HepG2 (cell line): ENCODE data around the gene ZNF783. TPM values are rescaled to one million over a fixed set of nuclear protein-coding genes. Genes with fewer than 3 reads are reported as not detected.

Source experiments
- ELF1 ChIP-seq: sonication (generic); formaldehyde crosslinking; IDR thresholded peaks from 2 replicates; pipeline ENCODE4 v1.4.0; 2020; ENCODE audit warnings: missing genetic modification reagents
- EZH2 ChIP-seq: conservative IDR thresholded peaks from 2 replicates; pipeline ENCODE4 v1.6.1; 2012; ENCODE audit warnings: mild to moderate bottlenecking, low read depth, low read length, moderate library complexity
- FLYWCH1 ChIP-seq: sonication (generic); formaldehyde crosslinking; IDR thresholded peaks from 2 replicates; pipeline ENCODE4 v1.8.1; 2023; ENCODE audit warnings: mild to moderate bottlenecking, missing genetic modification reagents
- FOXC1 ChIP-seq: sonication (generic); formaldehyde crosslinking; IDR thresholded peaks from 2 replicates; pipeline ENCODE4 v1.8.0; 2022; ENCODE audit warnings: mild to moderate bottlenecking, missing genetic modification reagents, borderline replicate concordance
- FOXP1 ChIP-seq, 2 experiments: fragments of 450-650 bp in 1 of 2; IDR thresholded peaks; 2 replicates each; pipeline ENCODE4 v1.6.1; 2017 to 2018; ENCODE audit warnings: antibody characterized with exemption in 1 of 2
- HDAC2 ChIP-seq: sonication (generic); formaldehyde crosslinking; IDR thresholded peaks from 2 replicates; pipeline ENCODE4 v1.4.0; 2020; ENCODE audit warnings: missing genetic modification reagents
- MAFF ChIP-seq: IDR thresholded peaks from 2 replicates; pipeline ENCODE4 v1.6.1; 2011; ENCODE audit warnings: low read depth, low read length, improper control_type of control experiment
- MTF2 ChIP-seq: sonication (generic); formaldehyde crosslinking; IDR thresholded peaks from 2 replicates; pipeline ENCODE4 v1.5.0; 2020; ENCODE audit warnings: missing genetic modification reagents, borderline replicate concordance
- PCBP2 ChIP-seq: fragments of 200-400 bp; formaldehyde crosslinking; optimal IDR thresholded peaks from 2 replicates; pipeline ENCODE3; 2018; ENCODE audit warnings: low read length, low read depth; ENCODE audit not compliant: poor library complexity, severe bottlenecking
- PRDM10 ChIP-seq: sonication (generic); formaldehyde crosslinking; IDR thresholded peaks from 2 replicates; pipeline ENCODE4 v1.4.0; 2020; ENCODE audit warnings: low read depth, missing genetic modification reagents
- YEATS2 ChIP-seq: sonication (generic); formaldehyde crosslinking; IDR thresholded peaks from 2 replicates; pipeline ENCODE4 v1.4.0; 2020; ENCODE audit warnings: missing genetic modification reagents, borderline replicate concordance
- YY1 ChIP-seq: IDR thresholded peaks from 2 replicates; pipeline ENCODE4 v1.6.1; 2011; ENCODE audit warnings: low read length, low read depth, moderate library complexity, mild to moderate bottlenecking; ENCODE audit not compliant: insufficient read depth, insufficient replicate concordance
- ZNF17 ChIP-seq: sonication (generic); formaldehyde crosslinking; IDR thresholded peaks from 2 replicates; pipeline ENCODE4 v1.5.0; 2020; ENCODE audit warnings: mild to moderate bottlenecking, missing genetic modification reagents
- ZNF335 ChIP-seq: sonication (generic); formaldehyde crosslinking; IDR thresholded peaks from 2 replicates; pipeline ENCODE4 v1.4.0; 2020; ENCODE audit warnings: missing genetic modification reagents
- ZNF34 ChIP-seq: sonication (generic); formaldehyde crosslinking; IDR thresholded peaks from 2 replicates; pipeline ENCODE4 v1.4.0; 2020; ENCODE audit warnings: mild to moderate bottlenecking, missing genetic modification reagents, borderline replicate concordance
- ZNF414 ChIP-seq: sonication (generic); formaldehyde crosslinking; IDR thresholded peaks from 2 replicates; pipeline ENCODE4 v1.5.0; 2020; ENCODE audit warnings: missing genetic modification reagents
- ZNF572 ChIP-seq: sonication (generic); formaldehyde crosslinking; IDR thresholded peaks from 2 replicates; pipeline ENCODE4 v1.5.1; 2020; ENCODE audit warnings: mild to moderate bottlenecking, missing genetic modification reagents
- ZNF614 ChIP-seq: IDR thresholded peaks from 2 replicates; pipeline ENCODE4 v1.6.1; 2018; ENCODE audit warnings: missing biosample characterization, missing genetic modification reagents, inconsistent platforms, borderline replicate concordance
- ZNF703 ChIP-seq: sonication (generic); formaldehyde crosslinking; IDR thresholded peaks from 2 replicates; pipeline ENCODE4 v1.5.1; 2020; ENCODE audit warnings: missing genetic modification reagents, mild to moderate bottlenecking, moderate library complexity, borderline replicate concordance
- ZSCAN9 ChIP-seq: IDR thresholded peaks from 2 replicates; pipeline ENCODE4 v1.6.1; 2016; ENCODE audit warnings: borderline replicate concordance
- polyA plus RNA-seq, 8 experiments: library from polyadenylated mRNA; depleted of rRNA in 3 of 8; stranded (reverse) in 7 of 8; unstranded in 1 of 8; fragments of >200 nt; fragmentation: Illumina TruSeq in 4 of 8; extraction: Trizol in 4 of 8; gene quantifications; 2 replicates each; pipeline versions ENCODE4 v1.2.1 to v1.2.3, GENCODE V29; 2011 to 2016; ENCODE audit warnings: low read depth in 4 of 8, missing spikeins in 1 of 8, mixed read lengths in 1 of 8; ENCODE audit not compliant: insufficient read depth in 1 of 8
- total RNA-seq, 5 experiments: library from RNA; depleted of rRNA; stranded (reverse); fragments of >200 nt; fragmentation: Illumina TruSeq; extraction: Trizol; gene quantifications; 2 replicates each; pipeline ENCODE4 v1.2.3, GENCODE V29; 2016; ENCODE audit warnings: low read depth in 1 of 5
- TF ChIP-seq, protein P1 (sequence below): sonication (generic); formaldehyde crosslinking; IDR thresholded peaks from 2 replicates; pipeline ENCODE4 v1.4.0; 2020; ENCODE audit warnings: mild to moderate bottlenecking, missing genetic modification reagents
- TF ChIP-seq, protein P2 (sequence below): sonication (generic); formaldehyde crosslinking; IDR thresholded peaks from 2 replicates; pipeline ENCODE4 v1.4.0; 2020; ENCODE audit warnings: mild to moderate bottlenecking, missing genetic modification reagents
- TF ChIP-seq, protein P3 (sequence below): IDR thresholded peaks from 2 replicates; pipeline ENCODE4 v1.6.1; 2018; ENCODE audit warnings: missing genetic modification reagents

The ZNF783 gene
- total and polyA plus RNA-seq, 2 of the 13 experiments (the other 11 are each of a cell fraction or from before 2014, with no cell fraction given), result 4.1 to 5.2 TPM

DNA sequence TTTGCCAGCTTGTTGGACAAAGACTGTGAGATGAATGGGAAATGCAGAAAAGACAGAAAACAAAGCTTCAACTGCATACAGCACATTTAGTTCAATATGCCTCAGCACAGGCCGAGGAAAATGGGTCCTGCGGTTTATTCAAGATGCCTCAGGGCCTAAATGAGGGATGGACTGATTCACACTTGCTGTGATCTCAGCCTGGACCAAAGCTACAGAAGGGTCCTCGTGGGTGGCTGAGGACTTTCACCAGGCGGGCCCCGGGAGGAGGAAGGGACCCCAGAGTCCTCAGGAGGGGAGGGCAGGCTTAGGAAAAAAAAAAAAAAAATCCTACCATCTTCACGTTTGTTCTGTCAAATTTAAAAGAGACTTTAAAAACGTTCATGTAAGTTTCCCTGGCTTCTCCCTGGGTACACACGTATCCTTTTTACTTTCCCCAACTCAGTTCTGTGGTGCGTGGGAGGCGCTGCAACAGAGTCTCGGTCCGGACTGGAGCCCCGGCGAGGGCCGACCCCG is 624 bp upstream of the ZNF783 start (continued):
- no peak for TF ChIP-seq YY1
- no peak for TF ChIP-seq ZNF614 (CRISPR knock-in tag)
- TF ChIP-seq YEATS2 (CRISPR knock-in tag), result no peak
- no peak for TF ChIP-seq ZSCAN9 (CRISPR knock-in tag)
- TF ChIP-seq ZNF414 (CRISPR knock-in tag), result no peak
- no peak for TF ChIP-seq ZNF703 (CRISPR knock-in tag)
- TF ChIP-seq ZNF572 (CRISPR knock-in tag), result no peak
- TF ChIP-seq FOXP1 (IDR thresholded peaks at IDR 0.05), result no peak
- no peak for TF ChIP-seq FOXP1 (CRISPR knock-in tag; IDR thresholded peaks at IDR 0.05)
- 0 out of 2 replicates have a peak, but pooled peaks have one; percentile 77 for TF ChIP-seq MTF2
- no peak for TF ChIP-seq ZNF34 (CRISPR knock-in tag)
- peak; percentile 7; the same call in 1 of the 2 replicates for TF ChIP-seq FOXC1 (CRISPR knock-in tag)
- TF ChIP-seq FLYWCH1 (CRISPR knock-in tag), result no peak
- TF ChIP-seq ZNF335 (CRISPR knock-in tag), result no peak
- no peak for TF ChIP-seq ZNF17
- no peak for TF ChIP-seq MAFF
- peak; percentile 6; the same call in 1 of the 2 replicates for TF ChIP-seq HDAC2 (CRISPR knock-in tag)
- TF ChIP-seq, protein P1, sequence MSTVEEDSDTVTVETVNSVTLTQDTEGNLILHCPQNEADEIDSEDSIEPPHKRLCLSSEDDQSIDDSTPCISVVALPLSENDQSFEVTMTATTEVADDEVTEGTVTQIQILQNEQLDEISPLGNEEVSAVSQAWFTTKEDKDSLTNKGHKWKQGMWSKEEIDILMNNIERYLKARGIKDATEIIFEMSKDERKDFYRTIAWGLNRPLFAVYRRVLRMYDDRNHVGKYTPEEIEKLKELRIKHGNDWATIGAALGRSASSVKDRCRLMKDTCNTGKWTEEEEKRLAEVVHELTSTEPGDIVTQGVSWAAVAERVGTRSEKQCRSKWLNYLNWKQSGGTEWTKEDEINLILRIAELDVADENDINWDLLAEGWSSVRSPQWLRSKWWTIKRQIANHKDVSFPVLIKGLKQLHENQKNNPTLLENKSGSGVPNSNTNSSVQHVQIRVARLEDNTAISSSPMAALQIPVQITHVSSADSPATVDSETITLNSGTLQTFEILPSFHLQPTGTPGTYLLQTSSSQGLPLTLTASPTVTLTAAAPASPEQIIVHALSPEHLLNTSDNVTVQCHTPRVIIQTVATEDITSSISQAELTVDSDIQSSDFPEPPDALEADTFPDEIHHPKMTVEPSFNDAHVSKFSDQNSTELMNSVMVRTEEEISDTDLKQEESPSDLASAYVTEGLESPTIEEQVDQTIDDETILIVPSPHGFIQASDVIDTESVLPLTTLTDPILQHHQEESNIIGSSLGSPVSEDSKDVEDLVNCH (CRISPR knock-in tag), result no peak
- TF ChIP-seq, protein P2, sequence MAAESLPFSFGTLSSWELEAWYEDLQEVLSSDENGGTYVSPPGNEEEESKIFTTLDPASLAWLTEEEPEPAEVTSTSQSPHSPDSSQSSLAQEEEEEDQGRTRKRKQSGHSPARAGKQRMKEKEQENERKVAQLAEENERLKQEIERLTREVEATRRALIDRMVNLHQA (CRISPR knock-in tag), result no peak
- TF ChIP-seq ELF1 (CRISPR knock-in tag), result no peak
- no peak for TF ChIP-seq EZH2
- TF ChIP-seq, protein P3, sequence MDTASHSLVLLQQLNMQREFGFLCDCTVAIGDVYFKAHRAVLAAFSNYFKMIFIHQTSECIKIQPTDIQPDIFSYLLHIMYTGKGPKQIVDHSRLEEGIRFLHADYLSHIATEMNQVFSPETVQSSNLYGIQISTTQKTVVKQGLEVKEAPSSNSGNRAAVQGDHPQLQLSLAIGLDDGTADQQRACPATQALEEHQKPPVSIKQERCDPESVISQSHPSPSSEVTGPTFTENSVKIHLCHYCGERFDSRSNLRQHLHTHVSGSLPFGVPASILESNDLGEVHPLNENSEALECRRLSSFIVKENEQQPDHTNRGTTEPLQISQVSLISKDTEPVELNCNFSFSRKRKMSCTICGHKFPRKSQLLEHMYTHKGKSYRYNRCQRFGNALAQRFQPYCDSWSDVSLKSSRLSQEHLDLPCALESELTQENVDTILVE (CRISPR knock-in tag), result no peak
- no peak for TF ChIP-seq PRDM10
- TF ChIP-seq PCBP2, result no peak
